MM.1S (cell line): ENCODE measurements around the gene SYT3.
"Not testable (repeated sequence)": the region's sequence is repeated elsewhere in the genome, so short reads cannot be mapped to it uniquely, and the experiment has no call there.

Experiments
- DNase-seq: peaks from one replicate; pipeline ENCODE4 v3.0.0-alpha.2; 2015
- H2AFZ ChIP-seq: fragments of 300-600 bp; sonication (generic); 2 replicates; pipeline ENCODE4 v1.6.0; 2016; ENCODE audit warnings: antibody characterized with exemption, low read length
- H3F3A ChIP-seq: fragments of 300-600 bp; sonication (generic); 2 replicates; pipeline ENCODE4 v1.6.1; 2016; ENCODE audit warnings: mild to moderate bottlenecking, antibody characterized with exemption, low read length, moderate library complexity, mixed read lengths; ENCODE audit not compliant: insufficient read depth
- H3K27ac ChIP-seq: fragments of 300-600 bp; sonication (generic); 2 replicates; pipeline ENCODE4 v1.5.1; 2016; ENCODE audit warnings: mild to moderate bottlenecking, low read length
- H3K27me3 ChIP-seq: fragments of 300-600 bp; sonication (generic); replicated peaks from 2 replicates; pipeline ENCODE4 v1.6.0; 2016; ENCODE audit warnings: low read length; ENCODE audit not compliant: insufficient read depth
- H3K36me3 ChIP-seq: fragments of 300-600 bp; sonication (generic); replicated peaks from 2 replicates; pipeline ENCODE4 v1.6.1; 2016; ENCODE audit warnings: mild to moderate bottlenecking, low read length, mixed read lengths; ENCODE audit not compliant: insufficient read depth
- H3K4me1 ChIP-seq: fragments of 300-600 bp; sonication (generic); 2 replicates; pipeline ENCODE4 v1.6.1; 2016; ENCODE audit warnings: low read length, mixed read lengths
- H3K4me2 ChIP-seq: fragments of 300-600 bp; sonication (generic); 2 replicates; pipeline ENCODE4 v1.6.0; 2016; ENCODE audit warnings: low read depth, low read length
- H3K4me3 ChIP-seq: fragments of 300-600 bp; sonication (generic); 2 replicates; pipeline ENCODE4 v1.5.1; 2016; ENCODE audit warnings: low read length, mixed read lengths
- H3K79me2 ChIP-seq: fragments of 300-600 bp; sonication (generic); 2 replicates; pipeline ENCODE4 v1.6.1; 2016; ENCODE audit warnings: mixed run types, low read length, mixed read lengths
- H3K9ac ChIP-seq: fragments of 300-600 bp; sonication (generic); 2 replicates; pipeline ENCODE4 v1.6.1; 2016; ENCODE audit warnings: low read length, mixed read lengths
- H3K9me2 ChIP-seq: fragments of 300-600 bp; sonication (generic); replicated peaks from 2 replicates; pipeline ENCODE4 v1.6.1; 2016; ENCODE audit warnings: mild to moderate bottlenecking, low read length, mixed read lengths; ENCODE audit not compliant: insufficient read depth
- H3K9me3 ChIP-seq: fragments of 300-600 bp; sonication (generic); replicated peaks from 2 replicates; pipeline ENCODE4 v1.6.1; 2016; ENCODE audit warnings: mild to moderate bottlenecking, low read length, mixed read lengths; ENCODE audit not compliant: insufficient read depth
- H4K20me1 ChIP-seq: fragments of 300-600 bp; sonication (generic); 2 replicates; pipeline ENCODE4 v1.6.1; 2016; ENCODE audit warnings: mild to moderate bottlenecking, low read length, moderate library complexity, mixed read lengths; ENCODE audit not compliant: insufficient read depth
- EZH2 ChIP-seq: fragments of 300-600 bp; sonication (generic); optimal IDR thresholded peaks from 2 replicates; pipeline ENCODE3; 2017; ENCODE audit warnings: low read depth, mild to moderate bottlenecking, antibody characterized with exemption, low read length, mixed read lengths
- EZH2phosphoT487 ChIP-seq: fragments of 300-600 bp; sonication (generic); IDR thresholded peaks from 2 replicates; pipeline ENCODE4 v1.6.1; 2018; ENCODE audit warnings: antibody characterized with exemption, low read length
- TF ChIP-seq, protein P1 (sequence below): fragments of 300-600 bp; sonication (generic); IDR thresholded peaks from 2 replicates; pipeline ENCODE4 v1.5.1; 2016; ENCODE audit warnings: antibody characterized with exemption, low read length, mixed read lengths

The SYT3 gene

DNA sequence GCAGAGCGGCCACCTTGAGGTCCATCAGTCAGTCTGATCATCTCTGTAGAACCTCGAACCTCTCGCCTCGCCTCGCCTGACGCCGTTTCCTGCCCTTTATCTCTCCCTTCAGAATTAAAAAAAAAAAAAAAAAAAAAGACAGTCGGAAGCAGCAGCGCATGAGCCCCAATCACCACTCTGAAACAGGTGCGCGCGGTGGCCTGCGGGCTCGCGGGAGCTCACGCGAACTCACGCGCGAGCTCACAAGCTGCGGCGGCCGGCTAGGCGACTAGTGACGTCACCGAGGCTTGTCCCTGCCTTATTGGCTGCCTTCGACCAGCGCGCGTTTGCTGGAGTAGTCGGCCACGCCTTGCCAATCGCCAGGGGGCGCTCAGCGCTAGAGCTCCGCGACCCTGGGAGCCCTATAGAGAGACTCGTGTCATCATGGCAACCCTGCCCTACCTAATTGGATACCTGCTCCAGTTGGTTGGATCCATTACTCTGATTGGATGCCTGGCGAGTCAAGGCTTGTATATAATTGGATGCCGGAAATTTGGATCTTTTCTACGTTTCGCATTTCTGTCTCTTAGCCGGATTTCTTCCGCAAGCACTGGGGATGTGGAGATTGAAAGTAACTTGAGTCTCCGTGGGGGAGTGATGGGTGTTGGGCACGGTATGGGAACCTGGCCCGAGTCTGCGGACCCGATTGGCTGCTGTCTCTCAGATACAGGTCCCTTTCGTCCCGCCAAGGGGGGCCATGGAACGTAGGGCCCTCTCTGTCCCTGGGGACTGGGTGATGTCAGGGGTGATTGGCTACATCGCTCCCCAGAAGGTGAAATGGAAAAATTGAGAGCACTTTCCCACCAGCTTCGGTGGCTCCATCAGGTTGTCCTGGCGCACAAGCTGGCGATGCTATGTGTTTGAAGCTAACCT lies 31.6 kb downstream of the SYT3 start:
- Histone ChIP-seq H3K4me3 (no peak overlapping the region), H3K9me2 (no peaks in the 10 kb centered on the region), H3F3A (no peaks in the 10 kb centered on the region), H2AFZ (no peak overlapping the region), H3K4me1 (no peaks in the 10 kb centered on the region), H3K9me3 (no peaks in the 10 kb centered on the region), H4K20me1 (no peaks in the 10 kb centered on the region), H3K9ac (no peak overlapping the region), H3K4me2 (no peak overlapping the region), H3K27ac (no peak overlapping the region), H3K79me2 (no peaks in the 10 kb centered on the region), H3K27me3 (peaks cover 7% of the 10 kb centered on the region; the same call in 1 of the 2 replicates), H3K36me3 (no peaks in the 10 kb centered on the region)
- peak; percentile 13 for DNase-seq
- TF ChIP-seq EZH2 = no peak
- TF ChIP-seq, protein P1, sequence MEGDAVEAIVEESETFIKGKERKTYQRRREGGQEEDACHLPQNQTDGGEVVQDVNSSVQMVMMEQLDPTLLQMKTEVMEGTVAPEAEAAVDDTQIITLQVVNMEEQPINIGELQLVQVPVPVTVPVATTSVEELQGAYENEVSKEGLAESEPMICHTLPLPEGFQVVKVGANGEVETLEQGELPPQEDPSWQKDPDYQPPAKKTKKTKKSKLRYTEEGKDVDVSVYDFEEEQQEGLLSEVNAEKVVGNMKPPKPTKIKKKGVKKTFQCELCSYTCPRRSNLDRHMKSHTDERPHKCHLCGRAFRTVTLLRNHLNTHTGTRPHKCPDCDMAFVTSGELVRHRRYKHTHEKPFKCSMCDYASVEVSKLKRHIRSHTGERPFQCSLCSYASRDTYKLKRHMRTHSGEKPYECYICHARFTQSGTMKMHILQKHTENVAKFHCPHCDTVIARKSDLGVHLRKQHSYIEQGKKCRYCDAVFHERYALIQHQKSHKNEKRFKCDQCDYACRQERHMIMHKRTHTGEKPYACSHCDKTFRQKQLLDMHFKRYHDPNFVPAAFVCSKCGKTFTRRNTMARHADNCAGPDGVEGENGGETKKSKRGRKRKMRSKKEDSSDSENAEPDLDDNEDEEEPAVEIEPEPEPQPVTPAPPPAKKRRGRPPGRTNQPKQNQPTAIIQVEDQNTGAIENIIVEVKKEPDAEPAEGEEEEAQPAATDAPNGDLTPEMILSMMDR = peak; percentile 32

DNA sequence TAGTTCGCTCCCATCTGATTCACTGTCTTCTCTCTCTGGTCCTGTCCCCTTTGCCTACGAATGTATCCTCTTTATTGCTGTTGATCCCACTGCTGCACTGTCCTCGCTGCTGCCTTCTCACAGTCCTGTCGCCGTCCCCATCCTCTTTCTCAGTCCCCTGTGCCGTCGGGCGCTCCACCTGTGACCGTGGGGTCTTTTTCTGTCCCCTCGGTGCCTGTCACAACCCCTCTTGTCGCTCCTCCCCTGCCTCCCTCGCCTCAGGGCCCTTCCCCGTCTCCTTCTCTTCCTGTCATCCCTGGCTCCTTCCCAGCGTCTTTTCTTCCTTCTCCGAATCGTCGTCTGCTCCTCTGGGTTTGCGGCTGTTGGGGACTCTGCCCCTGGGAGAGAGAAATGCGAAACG lies 32.3 kb downstream of the SYT3 start:
- Histone ChIP-seq H4K20me1 (no peaks in the 10 kb centered on the region), H3K9me2 (no peaks in the 10 kb centered on the region), H3K4me1 (no peaks in the 10 kb centered on the region), H3K79me2 (no peaks in the 10 kb centered on the region), H3K9ac (no peak overlapping the region), H3F3A (no peaks in the 10 kb centered on the region), H3K27me3 (peaks cover 8% of the 10 kb centered on the region; the same call in 1 of the 2 replicates), H3K9me3 (no peaks in the 10 kb centered on the region), H3K4me3 (no peak overlapping the region), H3K36me3 (no peaks in the 10 kb centered on the region), H3K4me2 (no peak overlapping the region), H3K27ac (no peak overlapping the region), H2AFZ (no peak overlapping the region)
- DNase-seq = no peak
- TF ChIP-seq, protein P1 = no peak
- TF ChIP-seq EZH2 = no peak
- no peak for TF ChIP-seq EZH2phosphoT487

DNA sequence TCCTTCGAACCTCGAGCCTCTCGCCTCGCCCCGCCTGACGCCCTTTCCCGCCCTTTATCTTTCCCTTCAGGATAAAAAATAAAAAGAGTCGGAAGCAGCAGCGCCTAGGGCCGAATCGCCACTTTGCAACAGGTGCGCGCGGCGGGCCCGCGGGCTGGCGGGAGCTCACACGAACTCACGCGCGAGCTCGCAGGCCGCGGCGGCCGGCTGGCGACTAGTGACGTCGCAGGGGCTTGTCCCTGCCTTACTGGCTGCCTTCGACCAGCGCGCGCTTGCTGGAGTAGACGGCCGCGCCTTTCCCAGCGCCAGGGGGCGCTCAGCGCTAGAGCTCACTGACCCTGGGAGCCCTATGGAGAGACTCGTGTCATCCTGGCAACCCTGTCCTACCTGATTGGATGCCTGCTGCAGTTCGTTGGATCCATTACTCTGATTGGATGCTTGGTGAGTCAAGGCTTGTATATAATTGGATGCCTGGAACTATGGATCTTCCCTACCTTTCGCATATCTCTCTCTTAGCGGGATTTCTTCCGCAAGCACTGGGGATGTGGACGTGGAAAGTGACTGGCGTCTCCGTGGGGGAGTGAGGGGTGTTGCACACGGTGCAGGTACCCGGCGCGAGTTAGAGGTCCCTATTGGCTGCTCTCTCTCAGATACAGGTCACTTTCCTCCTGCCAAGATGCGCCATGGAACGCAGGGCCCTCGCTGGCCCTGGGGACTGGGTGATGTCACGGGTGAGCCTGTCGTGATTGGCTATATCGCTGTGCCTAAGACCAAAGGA lies 33.4 kb downstream of the SYT3 start:
- H3K9ac ChIP-seq, H3K27ac ChIP-seq, H3K79me2 ChIP-seq, H4K20me1 ChIP-seq, H3K9me2 ChIP-seq, DNase-seq, H3F3A ChIP-seq, H3K4me2 ChIP-seq, H3K4me3 ChIP-seq, H2AFZ ChIP-seq, H3K4me1 ChIP-seq, H3K36me3 ChIP-seq, H3K9me3 ChIP-seq: not testable (repeated sequence)
- H3K27me3 ChIP-seq = peaks cover 12% of the 10 kb centered on the region

DNA sequence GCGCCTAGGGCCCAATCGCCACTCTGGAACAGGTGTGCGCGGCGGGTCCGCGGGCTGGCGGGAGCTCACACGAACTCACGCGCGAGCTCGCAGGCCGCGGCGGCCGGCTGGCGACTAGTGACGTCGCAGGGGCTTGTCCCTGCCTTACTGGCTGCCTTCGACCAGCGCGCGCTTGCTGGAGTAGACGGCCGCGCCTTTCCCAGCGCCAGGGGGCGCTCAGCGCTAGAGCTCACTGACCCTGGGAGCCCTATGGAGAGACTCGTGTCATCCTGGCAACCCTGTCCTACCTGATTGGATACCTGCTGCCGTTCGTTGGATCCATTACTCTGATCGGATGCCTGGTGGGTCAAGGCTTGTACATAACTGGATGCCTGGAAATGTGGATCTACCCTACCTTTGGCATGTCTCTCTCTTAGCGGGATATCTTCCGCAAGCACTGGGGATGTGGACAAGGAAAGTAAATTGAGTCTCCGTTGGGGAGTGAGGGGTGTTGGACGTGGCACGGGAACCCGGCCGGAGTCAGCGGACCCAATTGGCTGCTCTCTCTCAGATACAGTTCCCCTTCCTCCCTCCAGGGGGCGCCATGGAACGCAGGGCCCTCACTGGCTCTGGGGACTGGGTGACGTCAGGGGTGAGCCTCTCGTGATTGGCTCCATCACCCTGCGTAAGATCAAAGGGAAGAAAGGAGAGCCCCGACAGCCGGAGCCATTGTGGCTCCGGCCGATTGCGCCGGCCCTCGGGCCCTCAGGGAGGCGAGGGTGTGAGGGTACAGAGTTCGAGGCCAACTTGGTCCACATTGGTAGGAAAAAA lies 35.2 kb downstream of the SYT3 start:
- H3K36me3 ChIP-seq, H3K79me2 ChIP-seq, H3F3A ChIP-seq, H2AFZ ChIP-seq, H3K9ac ChIP-seq, H3K9me3 ChIP-seq, DNase-seq, H4K20me1 ChIP-seq, H3K9me2 ChIP-seq, H3K4me2 ChIP-seq, H3K4me1 ChIP-seq, H3K4me3 ChIP-seq, H3K27ac ChIP-seq: not testable (repeated sequence)
- H3K27me3 ChIP-seq = peaks cover 30% of the 10 kb centered on the region
